Bronchial epithelial cell (primary cell): ENCODE data around the gene WEE1. TPM values are rescaled to one million over a fixed set of nuclear protein-coding genes. Genes with fewer than 3 reads are reported as not detected.

Experiments used
- DNase-seq: peaks from one replicate; pipeline ENCODE4 v3.0.0-alpha.2; 2010; ENCODE audit warnings: low read depth
- FAIRE-seq: peaks from 2 replicates; lab custom pipeline; 2011; peaks lifted over from hg19 to GRCh38; lab: Jason Lieb, UNC
- H3K27me3 ChIP-seq: 2 replicates; pipeline ENCODE4 v1.5.1; 2011; ENCODE audit warnings: low read length; ENCODE audit not compliant: control insufficient read depth, insufficient read depth
- H3K36me3 ChIP-seq: 2 replicates; pipeline ENCODE4 v1.5.1; 2011; ENCODE audit warnings: low read length; ENCODE audit not compliant: control insufficient read depth, insufficient read depth
- H3K4me3 ChIP-seq: 2 replicates; pipeline ENCODE4 v1.5.1; 2011; ENCODE audit warnings: mild to moderate bottlenecking, low read depth, low read length, control low read depth
- total RNA-seq: library from RNA; depleted of rRNA; stranded (reverse); fragments of >200 nt; gene quantifications from 2 replicates; pipeline ENCODE4 v1.2.1, GENCODE V29; 2014
- TF ChIP-seq, protein P1 (sequence below): IDR thresholded peaks from 2 replicates; pipeline ENCODE4 v1.5.1; 2011; ENCODE audit warnings: mild to moderate bottlenecking, moderate library complexity, low read length, control low read depth, inconsistent platforms; ENCODE audit not compliant: insufficient read depth, severe bottlenecking

Gene WEE1
- total RNA-seq, 1 donor from 2014 or later, result 15.8 TPM

GRCh38 chr11:9528573-9529333 is 44.7 kb upstream of the WEE1 start:
- no peak for FAIRE-seq
- TF ChIP-seq, protein P1, sequence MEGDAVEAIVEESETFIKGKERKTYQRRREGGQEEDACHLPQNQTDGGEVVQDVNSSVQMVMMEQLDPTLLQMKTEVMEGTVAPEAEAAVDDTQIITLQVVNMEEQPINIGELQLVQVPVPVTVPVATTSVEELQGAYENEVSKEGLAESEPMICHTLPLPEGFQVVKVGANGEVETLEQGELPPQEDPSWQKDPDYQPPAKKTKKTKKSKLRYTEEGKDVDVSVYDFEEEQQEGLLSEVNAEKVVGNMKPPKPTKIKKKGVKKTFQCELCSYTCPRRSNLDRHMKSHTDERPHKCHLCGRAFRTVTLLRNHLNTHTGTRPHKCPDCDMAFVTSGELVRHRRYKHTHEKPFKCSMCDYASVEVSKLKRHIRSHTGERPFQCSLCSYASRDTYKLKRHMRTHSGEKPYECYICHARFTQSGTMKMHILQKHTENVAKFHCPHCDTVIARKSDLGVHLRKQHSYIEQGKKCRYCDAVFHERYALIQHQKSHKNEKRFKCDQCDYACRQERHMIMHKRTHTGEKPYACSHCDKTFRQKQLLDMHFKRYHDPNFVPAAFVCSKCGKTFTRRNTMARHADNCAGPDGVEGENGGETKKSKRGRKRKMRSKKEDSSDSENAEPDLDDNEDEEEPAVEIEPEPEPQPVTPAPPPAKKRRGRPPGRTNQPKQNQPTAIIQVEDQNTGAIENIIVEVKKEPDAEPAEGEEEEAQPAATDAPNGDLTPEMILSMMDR, result no peak
- peaks cover 2% of the 10 kb centered on the region for H3K36me3 ChIP-seq
- H3K27me3 ChIP-seq, result no peaks in the 10 kb centered on the region
- no peak overlapping the region for H3K4me3 ChIP-seq
- DNase-seq, result no peak

DNA sequence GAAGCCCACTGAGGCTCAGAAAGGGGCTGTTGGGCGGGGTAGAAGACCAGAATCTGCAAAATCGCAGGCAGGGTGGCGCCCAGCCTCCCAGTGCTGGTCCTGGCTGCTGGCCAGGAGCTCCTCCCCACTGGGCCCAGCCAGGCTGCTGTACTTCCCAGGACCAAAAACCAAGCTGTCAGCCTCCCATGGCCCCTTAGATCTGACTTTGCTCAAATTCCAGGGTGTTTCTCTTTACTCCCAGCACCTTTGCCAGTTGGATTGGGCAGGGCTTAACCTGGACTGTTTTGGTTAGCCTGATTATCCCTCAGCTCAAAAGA is 44.2 kb upstream of the WEE1 start:
- TF ChIP-seq, protein P1, result no peak
- no peak for DNase-seq
- Histone ChIP-seq H3K36me3 (peaks cover 2% of the 10 kb centered on the region), H3K4me3 (no peak overlapping the region), H3K27me3 (no peaks in the 10 kb centered on the region)
- FAIRE-seq, result no peak

DNA sequence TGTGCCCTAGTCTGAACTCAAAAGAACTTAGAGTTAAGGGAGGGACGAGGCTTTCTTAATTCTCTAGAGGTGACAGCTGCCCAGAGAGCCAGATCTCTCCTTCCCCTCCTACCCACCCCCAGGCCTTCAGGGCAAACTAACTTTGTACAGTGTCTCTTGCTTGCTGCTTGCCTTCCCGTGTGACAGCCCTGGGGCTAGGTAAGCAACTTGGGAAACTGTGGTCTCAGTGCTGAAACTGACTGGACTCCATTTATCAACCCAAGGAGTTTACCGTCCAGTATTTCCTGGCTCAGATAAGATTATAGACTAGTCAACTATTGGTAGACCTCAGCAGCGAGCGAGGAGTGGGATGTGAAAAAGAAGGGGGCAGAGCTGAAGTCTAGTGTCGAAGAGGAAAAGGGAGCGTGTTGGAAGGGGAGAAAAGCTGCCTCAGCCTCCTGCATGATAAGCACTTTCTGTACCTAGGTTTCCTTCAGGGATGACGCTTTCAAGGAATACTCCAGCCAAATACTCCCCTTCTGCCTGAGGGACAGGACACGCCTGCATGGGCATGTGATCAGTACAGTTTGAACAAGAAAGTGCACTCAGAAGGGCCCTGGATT is 43.3 kb upstream of the WEE1 start:
- FAIRE-seq (no peak), DNase-seq (peak; percentile 52)
- TF ChIP-seq, protein P1, result no peak

DNA sequence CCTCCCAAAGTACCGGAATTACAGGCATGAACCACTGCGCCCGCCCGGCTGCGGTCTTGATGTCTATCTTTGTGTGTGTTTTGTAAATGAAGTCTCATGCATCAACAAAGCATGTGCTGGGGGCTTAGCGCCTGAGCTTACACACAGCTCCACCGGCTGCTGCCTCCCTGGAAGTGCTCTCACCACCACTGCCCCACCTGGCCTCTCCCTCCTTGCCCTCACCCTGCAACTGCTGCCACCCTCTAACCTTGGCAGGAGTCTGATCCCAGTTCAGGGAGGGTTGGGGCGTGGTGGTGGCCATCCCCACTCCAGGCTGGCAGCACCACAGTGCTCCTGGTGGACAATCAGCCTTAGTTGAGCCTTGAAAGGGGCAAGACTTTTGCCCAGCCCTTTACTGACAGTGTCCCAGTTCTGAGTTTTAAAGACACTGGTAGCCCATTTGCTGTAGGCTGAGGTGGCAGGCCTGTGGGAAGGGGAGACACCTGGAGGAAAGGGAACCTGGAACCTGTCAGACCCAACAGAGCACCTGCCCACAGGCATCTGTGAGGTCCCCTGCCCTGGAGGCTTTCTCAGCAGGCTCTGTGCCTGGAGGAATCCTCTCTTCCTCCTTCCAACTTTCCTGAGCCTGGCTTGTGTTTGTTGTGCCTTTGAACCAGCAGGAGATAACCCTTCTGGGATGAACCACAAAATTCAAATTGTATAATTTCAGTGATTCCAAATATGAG is 42.4 kb upstream of the WEE1 start:
- no peak for DNase-seq
- Histone ChIP-seq H3K36me3 (no peaks in the 10 kb centered on the region), H3K4me3 (no peak overlapping the region), H3K27me3 (no peaks in the 10 kb centered on the region)
- no peak for FAIRE-seq
- TF ChIP-seq, protein P1, result peak; percentile 13

More for the DNA sequence above, 43.3 kb upstream of the WEE1 start:
- peaks cover under 1% of the 10 kb centered on the region for H3K36me3 ChIP-seq
- H3K27me3 ChIP-seq, result no peaks in the 10 kb centered on the region
- H3K4me3 ChIP-seq, result no peak overlapping the region

DNA sequence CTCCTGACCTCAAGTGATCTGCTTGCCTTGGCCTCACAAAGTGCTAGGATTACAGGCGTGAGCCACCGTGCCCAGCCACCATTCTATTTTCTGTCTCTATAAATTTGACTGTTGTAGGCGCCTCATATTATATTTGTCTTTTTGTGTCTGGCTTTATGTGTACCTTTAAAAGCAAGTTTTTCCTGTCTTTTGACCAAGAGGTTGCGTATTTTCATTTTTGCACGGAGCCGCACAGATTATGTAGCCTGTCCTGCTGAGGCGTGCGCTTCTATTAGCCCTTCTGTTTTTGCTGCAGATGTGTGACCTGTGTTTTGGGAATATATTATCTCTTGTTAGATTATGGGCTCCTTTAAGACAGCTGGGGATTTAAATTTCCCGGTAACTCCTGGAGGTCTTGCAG is 40.4 kb upstream of the WEE1 start:
- DNase-seq, result no peak

More for the DNA sequence above, 40.4 kb upstream of the WEE1 start:
- TF ChIP-seq, protein P1, result no peak
- Histone ChIP-seq H3K36me3 (no peaks in the 10 kb centered on the region), H3K27me3 (no peaks in the 10 kb centered on the region), H3K4me3 (no peak overlapping the region)
- no peak for FAIRE-seq
